ENCODE results near the gene SLC9A2. TPM values are rescaled to one million over a fixed set of nuclear protein-coding genes. Genes with fewer than 3 reads are reported as not detected.

Gene SLC9A2
- total RNA-seq, 2 donors from 2014 or later, result 7.3 to 22.4 TPM

GRCh38 chr2:102664471-102664909, 45.1 kb downstream of the SLC9A2 start:
- WGBS, result 60% methylated on average over 2 of the region's 2 CpGs
- intact Hi-C loops (cut with DNase I), result no loop called here
- H3K9me3 ChIP-seq, result no peaks in the 10 kb centered on the region
- H3K27ac ChIP-seq, result no peak overlapping the region
- H3K4me3 ChIP-seq, result no peak overlapping the region
- no peak for DNase-seq (ENCODE audit: low spot score)
- no peaks in the 10 kb centered on the region for H3K27me3 ChIP-seq (replicated peaks; ENCODE audit: insufficient read depth)
- H3K36me3 ChIP-seq, result no peaks in the 10 kb centered on the region
- H3K4me1 ChIP-seq (replicated peaks), result no peaks in the 10 kb centered on the region
- no peak for TF ChIP-seq POLR2AphosphoS5 (IDR thresholded peaks at IDR 0.05)
- TF ChIP-seq CTCF (IDR thresholded peaks at IDR 0.05), result no peak
- no peak for TF ChIP-seq POLR2A (IDR thresholded peaks at IDR 0.05)

GRCh38 chr2:102667072-102667471, 47.7 kb downstream of the SLC9A2 start:
- Histone ChIP-seq H3K9me3 (no peaks in the 10 kb centered on the region), H3K27ac (no peak overlapping the region), H3K4me3 (no peak overlapping the region), H3K36me3 (no peaks in the 10 kb centered on the region), H3K27me3 (replicated peaks; ENCODE audit: insufficient read depth) (no peaks in the 10 kb centered on the region), H3K4me1 (replicated peaks) (no peaks in the 10 kb centered on the region)
- DNase-seq (ENCODE audit: low spot score), result no peak
- intact Hi-C loops (cut with DNase I), result no loop called here
- TF ChIP-seq POLR2A (IDR thresholded peaks at IDR 0.05), result no peak
- no peak for TF ChIP-seq CTCF (IDR thresholded peaks at IDR 0.05)
- no peak for TF ChIP-seq POLR2AphosphoS5 (IDR thresholded peaks at IDR 0.05)
- 83% methylated on average over 2 of the region's 2 CpGs for WGBS

GRCh38 chr2:102668171-102668570, 48.8 kb downstream of the SLC9A2 start:
- intact Hi-C loops (cut with DNase I), result no loop called here
- WGBS, result 86% methylated on average over 4 of the region's 4 CpGs
- no peak for DNase-seq (ENCODE audit: low spot score)

GRCh38 chr2:102669401-102669800, 50.0 kb downstream of the SLC9A2 start:
- intact Hi-C loops (cut with DNase I), result no loop called here
- no peaks in the 10 kb centered on the region for H3K27me3 ChIP-seq (replicated peaks; ENCODE audit: insufficient read depth)
- WGBS, result 89% methylated on average over 1 of the region's 1 CpG
- no peaks in the 10 kb centered on the region for H3K9me3 ChIP-seq
- DNase-seq (ENCODE audit: low spot score), result no peak
- H3K27ac ChIP-seq, result no peak overlapping the region
- H3K36me3 ChIP-seq, result no peaks in the 10 kb centered on the region
- TF ChIP-seq CTCF (IDR thresholded peaks at IDR 0.05), result no peak
- no peak for TF ChIP-seq POLR2A (IDR thresholded peaks at IDR 0.05)
- no peak for TF ChIP-seq POLR2AphosphoS5 (IDR thresholded peaks at IDR 0.05)
- H3K4me1 ChIP-seq (replicated peaks), result no peaks in the 10 kb centered on the region
- no peak overlapping the region for H3K4me3 ChIP-seq

More at GRCh38 chr2:102668171-102668570, 48.8 kb downstream of the SLC9A2 start:
- no peak for TF ChIP-seq POLR2A (IDR thresholded peaks at IDR 0.05)
- TF ChIP-seq CTCF (IDR thresholded peaks at IDR 0.05), result no peak
- no peak for TF ChIP-seq POLR2AphosphoS5 (IDR thresholded peaks at IDR 0.05)
- H3K27ac ChIP-seq, result no peak overlapping the region
- no peak overlapping the region for H3K4me3 ChIP-seq
- no peaks in the 10 kb centered on the region for H3K4me1 ChIP-seq (replicated peaks)
- H3K27me3 ChIP-seq (replicated peaks; ENCODE audit: insufficient read depth), result no peaks in the 10 kb centered on the region
- H3K9me3 ChIP-seq, result no peaks in the 10 kb centered on the region
- no peaks in the 10 kb centered on the region for H3K36me3 ChIP-seq

- H3K4me3 ChIP-seq, result no peak overlapping the region
These were observed 52.9 kb downstream of the SLC9A2 start for GRCh38 chr2:102672107-102672776.

More at GRCh38 chr2:102672107-102672776, 52.9 kb downstream of the SLC9A2 start:
- Histone ChIP-seq H3K9me3 (no peaks in the 10 kb centered on the region), H3K36me3 (no peaks in the 10 kb centered on the region), H3K27me3 (replicated peaks; ENCODE audit: insufficient read depth) (no peaks in the 10 kb centered on the region), H3K27ac (no peak overlapping the region), H3K4me1 (replicated peaks) (no peaks in the 10 kb centered on the region)
- TF ChIP-seq CTCF (IDR thresholded peaks at IDR 0.05) (no peak), POLR2A (IDR thresholded peaks at IDR 0.05) (no peak), POLR2AphosphoS5 (IDR thresholded peaks at IDR 0.05) (no peak)
- no peak for DNase-seq (ENCODE audit: low spot score)
- 65% methylated on average over 4 of the region's 4 CpGs for WGBS
- intact Hi-C loops (cut with DNase I), result no loop called here
